Measurements from ENCODE around the gene PCNX2.

- TF ChIP-seq POLR2A (IDR thresholded peaks at IDR 0.05) (no peak), CTCF (IDR thresholded peaks at IDR 0.05) (no peak)
Observed at GRCh38 chr1:233253231-233253831, 42.2 kb downstream of the PCNX2 start.

All from lower leg skin (tissue), 3 donors.